Mesenteric fat pad (tissue), 1 donor: ENCODE measurements around the gene SLC9A8. TPM values are rescaled to one million over a fixed set of nuclear protein-coding genes. Genes with fewer than 3 reads are reported as not detected.

Experiments
- total RNA-seq: library from RNA; stranded (reverse); fragmentation: NEBNext Ultra II Directional; extraction: Animal tissue kit (Norgen Biotek cat#: 25700); gene quantifications from one replicate; pipeline ENCODE4 v1.2.1, GENCODE V29; 2021
- donor health status: DM: yes; HTN: yes; CAD: no.

SLC9A8 gene
- total RNA-seq, 1 donor from 2014 or later = 12.7 TPM

Other genes with a start within 250 kb of the SLC9A8 start
- gene PTGIS, start 244.7 kb upstream of the SLC9A8 start, total RNA-seq = 124 TPM
- gene B4GALT5, start 99.0 kb upstream of the SLC9A8 start, total RNA-seq = 54.2 TPM
- gene SPATA2, start 102.7 kb downstream of the SLC9A8 start, total RNA-seq = 4.9 TPM
- 59.9 TPM for gene RNF114, start 123.6 kb downstream of the SLC9A8 start, total RNA-seq
- gene SNAI1, start 170.2 kb downstream of the SLC9A8 start, total RNA-seq = 19.1 TPM